NB4 (cell line): ENCODE data around the gene GRB10.

Source experiments
- MYC ChIP-seq: IDR thresholded peaks from 2 replicates; pipeline ENCODE4 v1.6.1; 2011; ENCODE audit warnings: low read depth, low read length
- POLR2A ChIP-seq: IDR thresholded peaks from 2 replicates; pipeline ENCODE4 v1.6.1; 2011; ENCODE audit warnings: mild to moderate bottlenecking; ENCODE audit not compliant: insufficient read length; ENCODE audit errors: extremely low read depth
- TF ChIP-seq, protein P1 (sequence below): IDR thresholded peaks from one replicate; pipeline ENCODE4 v1.5.1; 2012; ENCODE audit warnings: low read depth, low read length
- TF ChIP-seq, protein P2 (sequence below): IDR thresholded peaks from 2 replicates; pipeline ENCODE4 v1.6.1; 2011; ENCODE audit warnings: low read depth, low read length

DNA sequence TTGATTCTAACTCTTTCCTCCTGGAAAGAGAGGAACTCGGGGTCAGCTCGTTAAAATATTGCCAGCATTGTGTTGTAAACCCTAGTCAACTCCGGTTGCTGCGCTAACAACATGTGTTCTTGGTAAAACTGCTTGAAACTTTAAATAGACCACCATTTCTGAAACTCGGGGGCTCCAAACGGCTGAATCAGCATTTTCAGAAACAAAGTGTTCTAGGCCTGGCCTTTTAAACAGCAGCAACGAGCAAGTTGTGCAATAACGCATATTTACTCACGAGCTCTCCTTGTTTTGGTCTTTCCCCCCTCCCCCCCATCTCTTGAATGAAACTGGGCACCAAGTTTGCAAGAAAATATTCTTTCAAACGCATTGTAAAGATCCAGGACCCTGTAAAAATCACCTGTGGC lies 9.2 kb upstream of the GRB10 start:
- TF ChIP-seq, protein P1, sequence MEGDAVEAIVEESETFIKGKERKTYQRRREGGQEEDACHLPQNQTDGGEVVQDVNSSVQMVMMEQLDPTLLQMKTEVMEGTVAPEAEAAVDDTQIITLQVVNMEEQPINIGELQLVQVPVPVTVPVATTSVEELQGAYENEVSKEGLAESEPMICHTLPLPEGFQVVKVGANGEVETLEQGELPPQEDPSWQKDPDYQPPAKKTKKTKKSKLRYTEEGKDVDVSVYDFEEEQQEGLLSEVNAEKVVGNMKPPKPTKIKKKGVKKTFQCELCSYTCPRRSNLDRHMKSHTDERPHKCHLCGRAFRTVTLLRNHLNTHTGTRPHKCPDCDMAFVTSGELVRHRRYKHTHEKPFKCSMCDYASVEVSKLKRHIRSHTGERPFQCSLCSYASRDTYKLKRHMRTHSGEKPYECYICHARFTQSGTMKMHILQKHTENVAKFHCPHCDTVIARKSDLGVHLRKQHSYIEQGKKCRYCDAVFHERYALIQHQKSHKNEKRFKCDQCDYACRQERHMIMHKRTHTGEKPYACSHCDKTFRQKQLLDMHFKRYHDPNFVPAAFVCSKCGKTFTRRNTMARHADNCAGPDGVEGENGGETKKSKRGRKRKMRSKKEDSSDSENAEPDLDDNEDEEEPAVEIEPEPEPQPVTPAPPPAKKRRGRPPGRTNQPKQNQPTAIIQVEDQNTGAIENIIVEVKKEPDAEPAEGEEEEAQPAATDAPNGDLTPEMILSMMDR: no peak
- TF ChIP-seq, protein P2, sequence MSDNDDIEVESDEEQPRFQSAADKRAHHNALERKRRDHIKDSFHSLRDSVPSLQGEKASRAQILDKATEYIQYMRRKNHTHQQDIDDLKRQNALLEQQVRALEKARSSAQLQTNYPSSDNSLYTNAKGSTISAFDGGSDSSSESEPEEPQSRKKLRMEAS: no peak; the same call in 1 of the 2 replicates
- TF ChIP-seq MYC (no peak), POLR2A (no peak)
